ENCODE results near the gene NEURL1B.

Gene NEURL1B

DNA sequence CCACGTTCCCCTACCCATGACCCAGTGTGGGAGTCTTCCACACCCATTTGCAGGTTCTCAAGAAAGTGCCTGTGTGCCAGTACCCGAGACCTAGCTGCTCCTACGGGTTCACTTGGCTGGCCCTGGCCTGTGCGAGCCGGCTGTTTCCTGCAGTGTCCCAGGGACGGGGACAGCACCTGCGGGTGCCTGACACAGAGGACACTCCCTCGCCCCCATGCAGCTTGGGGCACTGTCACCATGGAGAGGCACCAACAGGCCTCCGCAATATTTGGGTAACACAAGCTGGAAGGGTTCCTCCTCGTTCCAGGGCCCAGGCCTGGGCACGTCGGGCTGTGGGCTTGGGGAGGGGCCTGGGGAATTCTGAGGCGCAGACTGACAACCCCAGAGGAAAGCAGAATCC lies 88.5 kb downstream of the NEURL1B start:
- DNase-seq: peak in 1 of 2 donors; percentile 17
- H3K9me3 ChIP-seq: no peaks in the 10 kb centered on the region
- TF ChIP-seq, protein P1, sequence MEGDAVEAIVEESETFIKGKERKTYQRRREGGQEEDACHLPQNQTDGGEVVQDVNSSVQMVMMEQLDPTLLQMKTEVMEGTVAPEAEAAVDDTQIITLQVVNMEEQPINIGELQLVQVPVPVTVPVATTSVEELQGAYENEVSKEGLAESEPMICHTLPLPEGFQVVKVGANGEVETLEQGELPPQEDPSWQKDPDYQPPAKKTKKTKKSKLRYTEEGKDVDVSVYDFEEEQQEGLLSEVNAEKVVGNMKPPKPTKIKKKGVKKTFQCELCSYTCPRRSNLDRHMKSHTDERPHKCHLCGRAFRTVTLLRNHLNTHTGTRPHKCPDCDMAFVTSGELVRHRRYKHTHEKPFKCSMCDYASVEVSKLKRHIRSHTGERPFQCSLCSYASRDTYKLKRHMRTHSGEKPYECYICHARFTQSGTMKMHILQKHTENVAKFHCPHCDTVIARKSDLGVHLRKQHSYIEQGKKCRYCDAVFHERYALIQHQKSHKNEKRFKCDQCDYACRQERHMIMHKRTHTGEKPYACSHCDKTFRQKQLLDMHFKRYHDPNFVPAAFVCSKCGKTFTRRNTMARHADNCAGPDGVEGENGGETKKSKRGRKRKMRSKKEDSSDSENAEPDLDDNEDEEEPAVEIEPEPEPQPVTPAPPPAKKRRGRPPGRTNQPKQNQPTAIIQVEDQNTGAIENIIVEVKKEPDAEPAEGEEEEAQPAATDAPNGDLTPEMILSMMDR (IDR thresholded peaks at IDR 0.05): no peak
- no peak overlapping the region for H3K4me3 ChIP-seq
- no peaks in the 10 kb centered on the region for H3K27me3 ChIP-seq
- H3K4me1 ChIP-seq: peaks cover 0 to 37% (median 30%) of the 10 kb centered on the region in 4 donors
- no peak overlapping the region for H3K27ac ChIP-seq
- intact Hi-C loops (cut with DNase I; ENCODE audit: low total_unique reads): no loop called here
- no peaks in the 10 kb centered on the region for H3K36me3 ChIP-seq

DNA sequence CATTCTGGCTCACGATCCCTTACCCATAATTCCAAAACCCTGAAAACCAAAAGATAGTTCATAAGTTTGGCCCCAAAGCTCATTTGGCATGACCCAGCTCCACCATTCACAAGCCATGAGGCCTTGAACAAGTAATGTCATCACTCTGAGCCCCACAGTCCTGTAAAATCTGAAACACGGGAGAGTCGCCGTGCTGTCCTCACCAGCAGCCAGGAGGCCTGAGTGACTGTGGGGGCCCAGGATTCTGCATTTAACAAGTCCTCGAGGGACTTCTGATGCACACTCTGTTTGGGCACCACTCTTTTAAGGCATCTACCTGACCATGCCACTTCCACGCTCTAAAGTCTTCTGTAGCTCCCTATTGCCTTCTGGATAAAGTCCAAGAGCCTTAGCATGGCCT lies 89.2 kb downstream of the NEURL1B start:
- intact Hi-C loops (cut with DNase I; ENCODE audit: low total_unique reads): no loop called here
- no peaks in the 10 kb centered on the region for H3K9me3 ChIP-seq
- TF ChIP-seq, protein P1 (IDR thresholded peaks at IDR 0.05): no peak

DNA sequence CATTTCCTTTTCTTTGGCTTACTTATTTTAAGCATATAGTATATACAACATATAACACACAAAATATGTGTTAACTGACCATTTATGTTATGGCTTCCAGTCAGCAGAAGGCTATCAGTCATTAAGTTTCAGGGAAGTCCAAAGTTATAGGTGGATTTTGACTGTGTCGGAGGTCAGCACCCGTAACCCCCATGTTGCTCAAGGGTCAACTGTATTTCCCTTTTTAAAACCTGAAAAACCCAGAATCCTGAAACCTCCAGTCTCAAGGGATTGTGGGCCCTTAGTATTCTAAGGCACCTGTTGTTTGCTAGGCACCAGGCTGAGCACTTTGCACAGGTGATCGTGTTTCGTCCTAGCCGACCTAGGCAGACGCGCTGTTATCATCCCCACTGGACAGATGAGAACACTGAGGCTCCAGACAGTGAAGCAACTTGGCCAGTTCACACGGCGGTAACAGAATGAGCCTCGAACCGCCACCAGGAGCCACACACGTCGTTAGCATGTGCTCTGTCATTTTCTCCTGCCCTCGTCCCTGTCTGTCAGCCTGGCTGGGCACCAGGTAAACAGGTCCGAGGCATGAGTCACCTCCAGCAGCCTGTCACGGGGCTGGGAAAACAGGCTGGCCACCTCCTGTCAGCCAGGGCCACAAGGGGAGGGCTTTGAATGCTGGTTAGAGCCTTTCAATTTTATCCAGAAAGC lies 90.1 kb downstream of the NEURL1B start:
- H3K4me1 ChIP-seq: peaks cover 0 to 51% (median 36%) of the 10 kb centered on the region in 4 donors
- no peaks in the 10 kb centered on the region for H3K36me3 ChIP-seq
- peak overlapping the region; percentile 90 to 94 for H3K27ac ChIP-seq
- DNase-seq: peak; percentile 20 to 53
- intact Hi-C loops (cut with DNase I; ENCODE audit: low total_unique reads): no loop called here
- no peak overlapping the region for H3K4me3 ChIP-seq
- H3K9me3 ChIP-seq: no peaks in the 10 kb centered on the region
- TF ChIP-seq, protein P1 (IDR thresholded peaks at IDR 0.05): no peak
- no peaks in the 10 kb centered on the region for H3K27me3 ChIP-seq

More for the DNA sequence above, 89.2 kb downstream of the NEURL1B start:
- Histone ChIP-seq H3K4me1 (peaks cover 0 to 44% (median 32%) of the 10 kb centered on the region in 4 donors), H3K4me3 (no peak overlapping the region), H3K27me3 (no peaks in the 10 kb centered on the region), H3K36me3 (no peaks in the 10 kb centered on the region), H3K27ac (peak overlapping the region in 1 of 2 donors; percentile 94)
- peak; percentile 3 to 19 for DNase-seq

DNA sequence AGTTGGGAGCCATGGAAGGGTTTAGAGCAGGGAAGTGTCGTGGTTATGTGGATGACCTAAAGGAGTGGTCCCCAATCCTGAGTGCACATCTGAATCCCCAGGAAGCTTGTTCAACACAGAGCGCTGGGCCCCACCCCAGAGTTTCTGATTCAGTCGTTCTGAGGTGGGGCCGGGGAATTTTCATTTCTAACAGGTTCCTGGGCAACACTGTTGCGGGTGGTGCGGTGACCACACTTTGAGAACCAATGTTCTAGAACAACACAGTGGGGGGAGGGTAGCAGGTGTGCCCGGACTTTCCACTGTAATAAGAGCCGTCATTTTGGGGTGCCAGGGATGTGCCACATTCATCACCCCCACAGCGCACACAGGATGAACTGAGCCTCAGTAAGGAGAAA lies 90.6 kb downstream of the NEURL1B start:
- TF ChIP-seq, protein P1 (IDR thresholded peaks at IDR 0.05): no peak
- H3K4me3 ChIP-seq: no peak overlapping the region
- H3K27me3 ChIP-seq: no peaks in the 10 kb centered on the region
- peak overlapping the region; percentile 90 to 94 for H3K27ac ChIP-seq
- no peaks in the 10 kb centered on the region for H3K36me3 ChIP-seq
- H3K9me3 ChIP-seq: no peaks in the 10 kb centered on the region
- peak in 1 of 2 donors; percentile 19 for DNase-seq
- intact Hi-C loops (cut with DNase I; ENCODE audit: low total_unique reads): no loop called here
- H3K4me1 ChIP-seq: peaks cover 0 to 56% (median 37%) of the 10 kb centered on the region in 4 donors

DNA sequence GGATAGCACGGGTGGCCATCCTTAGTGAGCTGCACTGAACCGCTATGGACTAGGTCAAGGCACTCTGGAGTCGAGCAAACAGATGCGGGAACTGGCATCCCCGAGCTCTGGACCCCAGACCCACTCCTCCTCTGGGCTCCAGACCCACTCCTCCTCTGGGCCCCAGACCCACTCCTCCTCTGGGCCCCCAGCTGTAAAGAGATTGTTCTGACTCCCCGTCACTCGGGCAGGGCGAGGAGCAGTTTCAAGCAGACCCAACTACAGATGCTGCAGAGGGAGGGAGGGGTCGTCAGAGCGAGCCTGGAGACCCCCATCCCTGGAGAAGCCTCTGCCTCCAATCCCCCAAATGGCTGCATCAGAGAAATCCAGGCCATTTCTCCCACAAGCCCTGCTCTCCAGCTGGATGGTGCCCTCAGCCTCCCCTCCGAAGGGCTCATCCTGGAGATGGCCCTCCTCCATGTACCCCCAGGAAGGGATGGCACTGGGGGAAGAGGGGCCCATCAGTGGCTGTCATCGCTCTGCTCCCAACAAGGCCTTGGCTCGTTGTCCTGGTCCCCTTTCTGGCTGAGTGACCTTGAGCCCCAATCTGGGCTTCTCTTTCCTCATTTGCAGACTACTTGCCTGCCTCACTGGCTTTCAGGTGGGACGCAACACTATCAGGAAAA lies 91.3 kb downstream of the NEURL1B start:
- H3K27me3 ChIP-seq: no peaks in the 10 kb centered on the region
- peak overlapping the region; percentile 90 to 94 for H3K27ac ChIP-seq
- TF ChIP-seq, protein P1 (IDR thresholded peaks at IDR 0.05): no peak
- H3K4me3 ChIP-seq: no peak overlapping the region
- no peaks in the 10 kb centered on the region for H3K9me3 ChIP-seq
- DNase-seq: peak in 1 of 2 donors; percentile 18
- peaks cover 0 to 59% (median 37%) of the 10 kb centered on the region in 4 donors for H3K4me1 ChIP-seq
- H3K36me3 ChIP-seq: no peaks in the 10 kb centered on the region
- intact Hi-C loops (cut with DNase I; ENCODE audit: low total_unique reads): no loop called here
